Liver (tissue), 3 donors: Measurements from ENCODE around the gene DEAF1.

Experiments used
- EGR1 ChIP-seq, 2 donors: IDR thresholded peaks; 2 replicates each; pipeline ENCODE4 v1.6.1; 2016 to 2018; ENCODE audit warnings: antibody characterized with exemption in 2 of 2, low read depth in 2 of 2
- GABPA ChIP-seq, 2 donors: IDR thresholded peaks in 1 of 2; conservative IDR thresholded peaks in 1 of 2; 2 replicates each; pipeline ENCODE4 v1.6.1; 2016; ENCODE audit warnings: antibody characterized with exemption in 2 of 2, mild to moderate bottlenecking in 1 of 2, moderate library complexity in 1 of 2
- HNF4G ChIP-seq: IDR thresholded peaks from 2 replicates; pipeline ENCODE4 v1.6.1; 2016; ENCODE audit warnings: antibody characterized with exemption
- JUND ChIP-seq, 2 donors: IDR thresholded peaks; 2 replicates each; pipeline ENCODE4 v1.6.1; 2016; ENCODE audit warnings: antibody characterized with exemption in 2 of 2
- RAD21 ChIP-seq, 2 donors: IDR thresholded peaks; 2 replicates each; pipeline ENCODE4 v1.6.1; 2016; ENCODE audit warnings: antibody characterized with exemption in 2 of 2, mild to moderate bottlenecking in 2 of 2
- RXRA ChIP-seq, 2 donors: IDR thresholded peaks; 2 replicates each; pipeline ENCODE4 v1.6.1; 2017 to 2018; ENCODE audit warnings: antibody characterized with exemption in 2 of 2, mild to moderate bottlenecking in 1 of 2
- SP1 ChIP-seq: IDR thresholded peaks from 2 replicates; pipeline ENCODE4 v1.6.1; 2018; ENCODE audit warnings: antibody characterized with exemption, mild to moderate bottlenecking
- TAF1 ChIP-seq: conservative IDR thresholded peaks from 2 replicates; pipeline ENCODE4 v1.6.1; 2016; ENCODE audit warnings: antibody characterized with exemption, mild to moderate bottlenecking
- YY1 ChIP-seq: IDR thresholded peaks from 2 replicates; pipeline ENCODE4 v1.6.1; 2016; ENCODE audit warnings: antibody characterized with exemption, mild to moderate bottlenecking
- TF ChIP-seq, protein P1 (sequence below): fragments of 150-350 bp; IDR thresholded peaks from 2 replicates; pipeline ENCODE4 v1.5.1; 2017; ENCODE audit warnings: improper control_type of control experiment, low read depth, low read length; ENCODE audit not compliant: missing input control
- TF ChIP-seq, protein P2 (sequence below): IDR thresholded peaks from 2 replicates; pipeline ENCODE4 v1.6.1; 2016; ENCODE audit warnings: antibody characterized with exemption
- TF ChIP-seq, protein P3 (sequence below): IDR thresholded peaks from 2 replicates; pipeline ENCODE4 v1.6.1; 2016; ENCODE audit warnings: antibody characterized with exemption, mild to moderate bottlenecking
- TF ChIP-seq, protein P4 (sequence below): IDR thresholded peaks from 2 replicates; pipeline ENCODE4 v1.6.1; 2016; ENCODE audit warnings: antibody characterized with exemption
- TF ChIP-seq, protein P5 (sequence below): IDR thresholded peaks from 2 replicates; pipeline ENCODE4 v1.6.1; 2016; ENCODE audit warnings: antibody characterized with exemption
- donor health status: healthy.
- donor health status: healthy.

DNA sequence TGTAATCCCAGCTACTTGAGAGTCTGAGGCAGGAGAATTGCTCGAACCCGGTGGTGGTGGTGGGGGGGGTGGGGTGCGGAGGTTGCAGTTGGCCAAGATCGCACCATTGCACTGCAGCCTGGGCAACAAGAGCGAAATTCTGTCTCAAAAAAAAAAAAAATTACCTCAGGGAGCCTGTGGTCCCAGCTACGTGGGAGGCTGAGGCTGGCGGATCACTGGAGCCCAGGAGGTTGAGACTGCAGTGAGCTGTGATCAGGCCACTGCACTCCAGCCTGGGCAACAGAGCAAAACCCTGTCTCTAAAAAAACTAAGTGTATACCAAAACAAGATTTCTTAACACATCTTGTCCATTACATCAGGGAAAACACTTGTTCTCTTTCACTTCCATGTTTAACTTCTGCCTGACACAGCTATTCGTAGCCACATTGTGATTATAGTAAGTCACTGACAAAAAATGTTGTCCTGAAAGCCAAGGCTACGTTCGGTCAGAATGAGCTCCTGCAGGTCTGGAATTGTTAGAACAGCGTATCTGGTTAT, 2.0 kb upstream of the DEAF1 start:
- TF ChIP-seq JUND (IDR thresholded peaks at IDR 0.05) (no peak), YY1 (no peak), TAF1 (no peak), GABPA (IDR thresholded peaks at IDR 0.05 in 1 of 2, conservative IDR thresholded peaks at IDR 0.05 in 1 of 2) (no peak), HNF4G (no peak), SP1 (no peak), EGR1 (IDR thresholded peaks at IDR 0.05; ENCODE audit: low read depth in 2 of 2) (no peak), RXRA (IDR thresholded peaks at IDR 0.05) (no peak), RAD21 (IDR thresholded peaks at IDR 0.05) (no peak)
- TF ChIP-seq, protein P1, sequence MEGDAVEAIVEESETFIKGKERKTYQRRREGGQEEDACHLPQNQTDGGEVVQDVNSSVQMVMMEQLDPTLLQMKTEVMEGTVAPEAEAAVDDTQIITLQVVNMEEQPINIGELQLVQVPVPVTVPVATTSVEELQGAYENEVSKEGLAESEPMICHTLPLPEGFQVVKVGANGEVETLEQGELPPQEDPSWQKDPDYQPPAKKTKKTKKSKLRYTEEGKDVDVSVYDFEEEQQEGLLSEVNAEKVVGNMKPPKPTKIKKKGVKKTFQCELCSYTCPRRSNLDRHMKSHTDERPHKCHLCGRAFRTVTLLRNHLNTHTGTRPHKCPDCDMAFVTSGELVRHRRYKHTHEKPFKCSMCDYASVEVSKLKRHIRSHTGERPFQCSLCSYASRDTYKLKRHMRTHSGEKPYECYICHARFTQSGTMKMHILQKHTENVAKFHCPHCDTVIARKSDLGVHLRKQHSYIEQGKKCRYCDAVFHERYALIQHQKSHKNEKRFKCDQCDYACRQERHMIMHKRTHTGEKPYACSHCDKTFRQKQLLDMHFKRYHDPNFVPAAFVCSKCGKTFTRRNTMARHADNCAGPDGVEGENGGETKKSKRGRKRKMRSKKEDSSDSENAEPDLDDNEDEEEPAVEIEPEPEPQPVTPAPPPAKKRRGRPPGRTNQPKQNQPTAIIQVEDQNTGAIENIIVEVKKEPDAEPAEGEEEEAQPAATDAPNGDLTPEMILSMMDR = no peak
- TF ChIP-seq, protein P2, sequence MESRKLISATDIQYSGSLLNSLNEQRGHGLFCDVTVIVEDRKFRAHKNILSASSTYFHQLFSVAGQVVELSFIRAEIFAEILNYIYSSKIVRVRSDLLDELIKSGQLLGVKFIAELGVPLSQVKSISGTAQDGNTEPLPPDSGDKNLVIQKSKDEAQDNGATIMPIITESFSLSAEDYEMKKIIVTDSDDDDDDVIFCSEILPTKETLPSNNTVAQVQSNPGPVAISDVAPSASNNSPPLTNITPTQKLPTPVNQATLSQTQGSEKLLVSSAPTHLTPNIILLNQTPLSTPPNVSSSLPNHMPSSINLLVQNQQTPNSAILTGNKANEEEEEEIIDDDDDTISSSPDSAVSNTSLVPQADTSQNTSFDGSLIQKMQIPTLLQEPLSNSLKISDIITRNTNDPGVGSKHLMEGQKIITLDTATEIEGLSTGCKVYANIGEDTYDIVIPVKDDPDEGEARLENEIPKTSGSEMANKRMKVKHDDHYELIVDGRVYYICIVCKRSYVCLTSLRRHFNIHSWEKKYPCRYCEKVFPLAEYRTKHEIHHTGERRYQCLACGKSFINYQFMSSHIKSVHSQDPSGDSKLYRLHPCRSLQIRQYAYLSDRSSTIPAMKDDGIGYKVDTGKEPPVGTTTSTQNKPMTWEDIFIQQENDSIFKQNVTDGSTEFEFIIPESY = no peak
- TF ChIP-seq, protein P3, sequence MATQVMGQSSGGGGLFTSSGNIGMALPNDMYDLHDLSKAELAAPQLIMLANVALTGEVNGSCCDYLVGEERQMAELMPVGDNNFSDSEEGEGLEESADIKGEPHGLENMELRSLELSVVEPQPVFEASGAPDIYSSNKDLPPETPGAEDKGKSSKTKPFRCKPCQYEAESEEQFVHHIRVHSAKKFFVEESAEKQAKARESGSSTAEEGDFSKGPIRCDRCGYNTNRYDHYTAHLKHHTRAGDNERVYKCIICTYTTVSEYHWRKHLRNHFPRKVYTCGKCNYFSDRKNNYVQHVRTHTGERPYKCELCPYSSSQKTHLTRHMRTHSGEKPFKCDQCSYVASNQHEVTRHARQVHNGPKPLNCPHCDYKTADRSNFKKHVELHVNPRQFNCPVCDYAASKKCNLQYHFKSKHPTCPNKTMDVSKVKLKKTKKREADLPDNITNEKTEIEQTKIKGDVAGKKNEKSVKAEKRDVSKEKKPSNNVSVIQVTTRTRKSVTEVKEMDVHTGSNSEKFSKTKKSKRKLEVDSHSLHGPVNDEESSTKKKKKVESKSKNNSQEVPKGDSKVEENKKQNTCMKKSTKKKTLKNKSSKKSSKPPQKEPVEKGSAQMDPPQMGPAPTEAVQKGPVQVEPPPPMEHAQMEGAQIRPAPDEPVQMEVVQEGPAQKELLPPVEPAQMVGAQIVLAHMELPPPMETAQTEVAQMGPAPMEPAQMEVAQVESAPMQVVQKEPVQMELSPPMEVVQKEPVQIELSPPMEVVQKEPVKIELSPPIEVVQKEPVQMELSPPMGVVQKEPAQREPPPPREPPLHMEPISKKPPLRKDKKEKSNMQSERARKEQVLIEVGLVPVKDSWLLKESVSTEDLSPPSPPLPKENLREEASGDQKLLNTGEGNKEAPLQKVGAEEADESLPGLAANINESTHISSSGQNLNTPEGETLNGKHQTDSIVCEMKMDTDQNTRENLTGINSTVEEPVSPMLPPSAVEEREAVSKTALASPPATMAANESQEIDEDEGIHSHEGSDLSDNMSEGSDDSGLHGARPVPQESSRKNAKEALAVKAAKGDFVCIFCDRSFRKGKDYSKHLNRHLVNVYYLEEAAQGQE = no peak
- TF ChIP-seq, protein P4, sequence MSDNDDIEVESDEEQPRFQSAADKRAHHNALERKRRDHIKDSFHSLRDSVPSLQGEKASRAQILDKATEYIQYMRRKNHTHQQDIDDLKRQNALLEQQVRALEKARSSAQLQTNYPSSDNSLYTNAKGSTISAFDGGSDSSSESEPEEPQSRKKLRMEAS = no peak
- TF ChIP-seq, protein P5, sequence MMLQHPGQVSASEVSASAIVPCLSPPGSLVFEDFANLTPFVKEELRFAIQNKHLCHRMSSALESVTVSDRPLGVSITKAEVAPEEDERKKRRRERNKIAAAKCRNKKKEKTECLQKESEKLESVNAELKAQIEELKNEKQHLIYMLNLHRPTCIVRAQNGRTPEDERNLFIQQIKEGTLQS = no peak
